ENCODE data around the gene HMCN2. TPM values are rescaled to one million over a fixed set of nuclear protein-coding genes. Genes with fewer than 3 reads are reported as not detected.

Gene HMCN2
- total RNA-seq, 4 donors from 2014 or later, result 1.8 to 46.7 (median 24.4) TPM

DNA sequence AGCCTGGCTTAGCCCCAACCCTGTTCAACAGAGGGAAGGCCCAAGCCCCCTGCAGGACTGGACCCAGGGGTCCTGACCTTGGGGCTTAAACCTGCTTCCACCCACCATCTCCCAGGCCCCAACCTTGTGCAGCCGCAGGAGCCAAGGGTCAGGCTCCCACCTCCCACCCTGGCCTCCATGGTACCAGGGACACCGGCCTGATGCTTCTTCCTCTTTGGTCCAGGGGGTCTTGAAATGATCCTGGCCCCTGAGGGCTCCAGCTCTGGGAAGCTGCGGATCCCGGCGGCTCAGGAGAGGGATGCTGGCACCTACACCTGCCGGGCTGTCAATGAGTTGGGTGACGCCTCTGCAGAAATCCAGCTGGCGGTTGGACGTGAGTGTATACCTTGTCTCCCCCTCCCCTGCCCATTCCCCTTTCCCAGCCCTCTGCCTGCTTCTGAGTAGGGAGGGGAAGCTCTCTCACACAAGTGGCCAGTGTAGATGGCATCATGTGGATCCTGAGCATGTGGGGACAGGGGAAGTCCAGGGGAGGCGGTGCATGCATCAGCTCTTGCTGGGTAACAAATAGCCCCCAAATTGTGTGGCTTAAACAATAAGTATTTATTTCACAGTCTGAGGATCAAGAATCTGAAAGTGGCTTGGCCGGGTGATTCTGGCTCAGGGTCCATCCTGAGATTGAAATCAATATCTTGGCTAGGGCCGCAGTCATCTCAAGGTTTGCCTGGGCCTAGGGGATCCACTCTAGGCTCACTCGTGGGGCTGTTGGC, 44.3 kb downstream of the HMCN2 start:
- no peaks in the 10 kb centered on the region for H3K4me1 ChIP-seq
- DNase-seq, result no peak
- H3K4me3 ChIP-seq, result no peak overlapping the region
- H3K27me3 ChIP-seq, result no peaks in the 10 kb centered on the region
- no peak overlapping the region for H3K27ac ChIP-seq
- H3K9me3 ChIP-seq, result no peaks in the 10 kb centered on the region
- intact Hi-C loops (cut with DNase I; ENCODE audit: low total_unique reads), result no loop called here
- H3K36me3 ChIP-seq, result no peaks in the 10 kb centered on the region
- TF ChIP-seq, protein P1, sequence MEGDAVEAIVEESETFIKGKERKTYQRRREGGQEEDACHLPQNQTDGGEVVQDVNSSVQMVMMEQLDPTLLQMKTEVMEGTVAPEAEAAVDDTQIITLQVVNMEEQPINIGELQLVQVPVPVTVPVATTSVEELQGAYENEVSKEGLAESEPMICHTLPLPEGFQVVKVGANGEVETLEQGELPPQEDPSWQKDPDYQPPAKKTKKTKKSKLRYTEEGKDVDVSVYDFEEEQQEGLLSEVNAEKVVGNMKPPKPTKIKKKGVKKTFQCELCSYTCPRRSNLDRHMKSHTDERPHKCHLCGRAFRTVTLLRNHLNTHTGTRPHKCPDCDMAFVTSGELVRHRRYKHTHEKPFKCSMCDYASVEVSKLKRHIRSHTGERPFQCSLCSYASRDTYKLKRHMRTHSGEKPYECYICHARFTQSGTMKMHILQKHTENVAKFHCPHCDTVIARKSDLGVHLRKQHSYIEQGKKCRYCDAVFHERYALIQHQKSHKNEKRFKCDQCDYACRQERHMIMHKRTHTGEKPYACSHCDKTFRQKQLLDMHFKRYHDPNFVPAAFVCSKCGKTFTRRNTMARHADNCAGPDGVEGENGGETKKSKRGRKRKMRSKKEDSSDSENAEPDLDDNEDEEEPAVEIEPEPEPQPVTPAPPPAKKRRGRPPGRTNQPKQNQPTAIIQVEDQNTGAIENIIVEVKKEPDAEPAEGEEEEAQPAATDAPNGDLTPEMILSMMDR (IDR thresholded peaks at IDR 0.05), result no peak

DNA sequence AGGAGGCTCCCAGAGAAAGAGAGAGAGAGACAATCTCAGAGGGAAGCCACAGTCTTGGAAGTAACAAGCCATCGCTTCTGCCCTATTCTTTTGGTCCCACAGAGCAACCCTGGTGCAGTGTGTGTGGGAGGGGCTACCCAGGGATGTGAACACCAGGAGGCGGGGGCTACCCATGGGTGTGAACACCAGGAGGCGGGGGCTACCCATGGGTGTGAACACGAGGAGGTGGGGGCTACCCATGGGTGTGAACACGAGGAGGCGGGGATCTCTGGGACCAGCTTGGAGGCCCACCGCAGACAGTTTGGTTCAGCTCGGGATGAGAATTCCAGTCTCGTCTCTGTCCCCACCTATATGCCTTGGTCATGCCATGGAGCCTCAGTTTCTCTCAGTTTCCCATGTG, 44.9 kb downstream of the HMCN2 start:
- no peak overlapping the region for H3K4me3 ChIP-seq
- H3K4me1 ChIP-seq, result no peaks in the 10 kb centered on the region
- no peaks in the 10 kb centered on the region for H3K36me3 ChIP-seq
- no peaks in the 10 kb centered on the region for H3K27me3 ChIP-seq
- intact Hi-C loops (cut with DNase I; ENCODE audit: low total_unique reads), result no loop called here
- TF ChIP-seq, protein P1 (IDR thresholded peaks at IDR 0.05), result no peak
- TF ChIP-seq POLR2A (IDR thresholded peaks at IDR 0.05), result no peak
- no peak overlapping the region for H3K27ac ChIP-seq
- DNase-seq, result no peak
- H3K9me3 ChIP-seq, result no peaks in the 10 kb centered on the region

DNA sequence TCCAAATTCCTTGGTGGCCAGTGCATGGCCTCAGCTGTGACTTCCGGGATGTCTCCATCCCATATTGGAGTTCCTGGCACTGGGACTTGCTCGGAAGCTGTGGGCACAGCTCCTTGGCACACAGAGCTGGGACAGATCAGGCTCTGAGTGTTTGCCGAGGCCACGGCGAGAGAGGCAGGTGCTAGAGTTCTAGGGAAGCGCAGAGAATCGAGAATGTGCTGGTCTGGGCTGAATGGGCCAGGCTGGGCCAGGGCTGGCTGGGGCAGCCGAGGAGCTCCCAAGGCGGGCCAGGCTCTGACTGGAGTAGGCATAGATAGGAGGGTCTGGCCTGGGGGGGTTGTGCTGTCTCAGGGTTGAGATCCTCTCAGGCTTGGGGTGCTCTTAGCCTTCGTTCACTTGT, 45.4 kb downstream of the HMCN2 start:
- no peaks in the 10 kb centered on the region for H3K9me3 ChIP-seq
- intact Hi-C loops (cut with DNase I; ENCODE audit: low total_unique reads), result no loop called here
- H3K27ac ChIP-seq, result no peak overlapping the region
- DNase-seq, result no peak
- no peaks in the 10 kb centered on the region for H3K36me3 ChIP-seq
- H3K27me3 ChIP-seq, result no peaks in the 10 kb centered on the region
- H3K4me3 ChIP-seq, result no peak overlapping the region
- H3K4me1 ChIP-seq, result no peaks in the 10 kb centered on the region
- TF ChIP-seq POLR2A (IDR thresholded peaks at IDR 0.05), result no peak
- TF ChIP-seq, protein P1 (IDR thresholded peaks at IDR 0.05), result no peak

DNA sequence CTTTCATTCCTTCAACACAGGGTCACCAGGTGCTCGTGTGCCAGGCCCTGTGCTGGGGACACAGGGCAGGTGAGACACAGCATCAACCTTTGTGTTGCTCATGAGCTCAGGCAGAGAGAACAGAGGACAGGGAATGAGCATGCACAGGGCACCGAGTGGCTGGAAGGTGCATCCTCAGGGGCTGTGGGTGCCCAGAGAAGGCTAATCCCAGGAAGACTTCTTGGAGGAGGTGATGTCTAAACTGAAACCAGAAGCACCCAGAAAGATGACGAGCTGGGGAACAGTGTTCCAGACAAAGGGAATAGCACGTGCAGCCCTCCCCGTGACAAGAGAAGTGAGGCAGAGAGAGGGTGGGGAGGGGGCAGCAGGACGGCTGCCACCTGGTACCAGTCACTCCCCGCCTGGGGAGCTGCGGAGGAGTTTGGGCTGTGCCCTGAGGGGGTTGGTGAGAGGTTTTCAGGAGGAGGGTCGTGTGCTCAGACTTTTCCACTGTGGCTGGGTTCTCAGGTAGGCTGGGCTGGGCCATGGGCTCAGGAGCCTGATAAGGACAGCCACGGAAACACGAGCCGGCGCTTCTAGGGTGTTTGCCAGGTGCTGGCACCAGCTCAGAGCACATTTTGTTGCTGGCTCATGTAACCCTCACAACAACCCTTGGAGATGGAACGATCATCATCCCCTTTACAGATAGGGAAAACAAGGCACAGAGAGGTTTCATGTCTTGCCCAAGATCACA, 46.0 kb downstream of the HMCN2 start:
- Histone ChIP-seq H3K9me3 (no peaks in the 10 kb centered on the region), H3K27ac (no peak overlapping the region), H3K27me3 (no peaks in the 10 kb centered on the region), H3K36me3 (no peaks in the 10 kb centered on the region), H3K4me1 (no peaks in the 10 kb centered on the region), H3K4me3 (no peak overlapping the region)
- intact Hi-C loops (cut with DNase I; ENCODE audit: low total_unique reads), result no loop called here
- TF ChIP-seq, protein P1 (IDR thresholded peaks at IDR 0.05), result no peak
- DNase-seq, result no peak

DNA sequence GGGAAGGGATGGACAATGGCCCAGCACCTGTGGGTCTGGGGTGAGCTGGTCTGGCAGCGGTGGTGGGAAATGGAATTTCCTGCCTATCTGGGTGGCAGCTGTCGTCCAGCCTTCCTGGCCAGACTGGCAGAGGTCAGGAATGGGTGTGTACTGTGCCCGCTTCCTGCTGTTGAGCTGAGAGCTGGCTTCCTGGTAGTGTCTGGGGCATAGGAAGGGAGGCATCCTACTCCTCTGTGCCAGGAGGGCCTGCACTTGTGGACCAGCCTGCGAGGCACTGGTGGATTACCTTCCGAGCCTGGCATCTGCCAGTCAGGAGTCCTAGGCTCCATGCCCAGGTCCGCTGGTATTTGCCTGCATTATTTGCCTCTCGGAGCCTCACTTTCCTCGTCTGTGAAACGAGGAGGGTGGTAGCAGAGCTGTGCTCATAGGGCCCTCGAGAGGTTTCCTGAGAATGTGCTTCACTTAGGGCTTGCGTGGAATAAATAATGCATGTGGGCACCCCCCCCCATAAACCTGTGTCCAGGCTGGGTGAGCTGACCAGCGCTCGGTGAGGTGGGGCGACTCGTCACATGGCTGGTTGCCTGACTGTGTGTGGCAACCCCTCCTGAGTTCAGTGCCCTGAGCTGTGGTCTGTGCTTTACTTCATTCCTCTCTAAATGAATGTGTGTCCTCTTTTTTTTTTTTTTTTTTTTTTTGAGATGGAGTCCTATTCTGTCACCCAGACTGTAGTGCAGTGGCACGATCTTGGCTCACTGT, 47.7 kb downstream of the HMCN2 start:
- Histone ChIP-seq H3K9me3 (no peaks in the 10 kb centered on the region), H3K4me1 (peaks cover 0 to 6% of the 10 kb centered on the region in 2 donors), H3K4me3 (no peak overlapping the region), H3K27me3 (no peaks in the 10 kb centered on the region), H3K36me3 (no peaks in the 10 kb centered on the region), H3K27ac (no peak overlapping the region)
- intact Hi-C loops (cut with DNase I; ENCODE audit: low total_unique reads), result no loop called here
- TF ChIP-seq, protein P1 (IDR thresholded peaks at IDR 0.05), result no peak
- TF ChIP-seq POLR2A (IDR thresholded peaks at IDR 0.05), result no peak
- DNase-seq, result no peak

All from uterus (tissue), 4 donors.